Kidney glomerular epithelial cell (primary cell): ENCODE results near the gene ZNF33A.
"Not testable (repeated sequence)": the region's sequence is repeated elsewhere in the genome, so short reads cannot be mapped to it uniquely, and the experiment has no call there.

ENCODE experiments used
- DNase-seq: peaks from one replicate; lab custom pipeline; 2025; lab: John Stamatoyannopoulos, UW

Gene ZNF33A

GRCh38 chr10:38010119-38010903 is at the start of gene ZNF33A:
ZNF33A (plus strand) TSS chr10:38010675; CDS start chr10:38012342, 1,667 bp downstream.
- DNase-seq, result peak; percentile 95

GRCh38 chr10:37965006-37965405 is 45.5 kb upstream of the ZNF33A start:
- DNase-seq, result no peak

GRCh38 chr10:37972396-37972795 is 38.1 kb upstream of the ZNF33A start:
- DNase-seq, result no peak

- DNase-seq, result peak; percentile 29
These were observed 35.0 kb upstream of the ZNF33A start for GRCh38 chr10:37975401-37975991.

GRCh38 chr10:37976091-37976879 is 34.2 kb upstream of the ZNF33A start, which contains the start of gene ZNF25:
ZNF25 (minus strand) TSS chr10:37976647; CDS start chr10:37971722, 4,925 bp downstream.
- peak; percentile 98 for DNase-seq

- no peak for DNase-seq
These were observed 33.6 kb upstream of the ZNF33A start for GRCh38 chr10:37976880-37977203.

GRCh38 chr10:37991655-37992054 is 18.8 kb upstream of the ZNF33A start:
- no peak for DNase-seq

GRCh38 chr10:37992083-37992482 is 18.4 kb upstream of the ZNF33A start:
- no peak for DNase-seq

GRCh38 chr10:37998920-37999319 is 11.6 kb upstream of the ZNF33A start:
- not testable (repeated sequence) for DNase-seq

GRCh38 chr10:38000474-38000873 is 10.0 kb upstream of the ZNF33A start:
- not testable (repeated sequence) for DNase-seq

GRCh38 chr10:38003026-38003425 is 7.4 kb upstream of the ZNF33A start:
- DNase-seq, result no peak

- DNase-seq, result no peak
These were observed 6.9 kb upstream of the ZNF33A start for GRCh38 chr10:38003588-38003987.

- no peak for DNase-seq
These were observed 2.9 kb upstream of the ZNF33A start for GRCh38 chr10:38007551-38007950.

- DNase-seq, result no peak
These were observed 2.5 kb upstream of the ZNF33A start for GRCh38 chr10:38007991-38008390.

- DNase-seq, result no peak
These were observed 5.9 kb downstream of the ZNF33A start for GRCh38 chr10:38016354-38016753.

- not testable (repeated sequence) for DNase-seq
These were observed 8.6 kb downstream of the ZNF33A start for GRCh38 chr10:38019124-38019523.

GRCh38 chr10:38025283-38025682 is 14.8 kb downstream of the ZNF33A start:
- no peak for DNase-seq

- DNase-seq, result no peak
These were observed 17.5 kb downstream of the ZNF33A start for GRCh38 chr10:38027986-38028385.

GRCh38 chr10:38032886-38033285 is 22.4 kb downstream of the ZNF33A start:
- no peak for DNase-seq

- DNase-seq, result peak; percentile 25
These were observed 27.8 kb downstream of the ZNF33A start for GRCh38 chr10:38038107-38038931.

- DNase-seq, result no peak
These were observed 28.4 kb downstream of the ZNF33A start for GRCh38 chr10:38038932-38039245.

GRCh38 chr10:38043516-38043915 is 33.0 kb downstream of the ZNF33A start:
- no peak for DNase-seq
